GOT3 (cell line): Measurements from ENCODE around the gene CLDN14.

Source experiments
- DNase-seq: peaks from one replicate; lab custom pipeline; 2025; ENCODE audit warnings: mixed read lengths; lab: John Stamatoyannopoulos, UW

The CLDN14 gene

GRCh38 chr21:36471254-36471723 lies 8.6 kb downstream of the CLDN14 start:
- DNase-seq: no peak

DNA sequence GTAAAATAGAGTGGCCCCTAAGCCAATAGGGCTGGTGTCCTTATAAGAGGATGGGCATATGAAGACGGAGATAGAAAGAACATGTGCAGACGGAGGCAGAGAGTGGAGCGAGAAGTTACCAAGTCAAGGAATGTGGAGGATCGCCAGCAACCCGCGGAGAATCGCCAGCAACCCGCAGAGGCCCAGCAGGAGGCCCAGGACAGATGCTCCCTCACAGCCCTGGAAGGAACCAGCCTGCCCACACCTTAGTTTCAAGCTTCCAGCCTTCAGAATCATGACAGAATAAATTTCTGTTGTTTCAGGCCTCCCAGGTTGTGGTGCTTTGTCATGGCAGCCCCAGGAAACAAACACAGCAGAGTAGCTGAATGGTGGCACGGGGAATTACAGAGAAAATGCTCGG lies 9.6 kb downstream of the CLDN14 start:
- no peak for DNase-seq

- no peak for DNase-seq
These were observed 13.8 kb downstream of the CLDN14 start for GRCh38 chr21:36466061-36466511.

DNA sequence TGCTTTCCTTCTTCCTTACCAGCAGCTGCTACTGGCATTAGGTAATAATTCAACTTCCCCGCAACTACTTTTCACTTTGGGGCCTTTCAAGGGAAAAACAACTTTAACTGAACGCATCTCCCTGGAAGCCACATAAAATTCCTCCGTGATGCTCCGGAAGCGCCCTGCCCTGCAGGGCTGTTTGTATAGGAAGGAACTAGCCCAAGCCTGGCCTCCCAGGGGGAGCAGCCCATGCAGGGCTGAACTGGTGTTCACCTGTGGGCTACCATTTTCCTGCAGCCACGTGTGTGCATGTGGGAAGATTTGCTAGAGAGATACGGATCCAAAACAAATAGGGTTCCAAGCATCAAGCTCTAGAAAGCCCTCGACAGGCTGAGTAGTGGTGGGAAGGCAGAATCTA lies 14.4 kb downstream of the CLDN14 start:
- DNase-seq: no peak

- DNase-seq: no peak
These were observed 15.3 kb downstream of the CLDN14 start for GRCh38 chr21:36464590-36464989.

- DNase-seq: no peak
These were observed 15.9 kb downstream of the CLDN14 start for GRCh38 chr21:36463991-36464390.

- DNase-seq: no peak
These were observed 16.7 kb downstream of the CLDN14 start for GRCh38 chr21:36463204-36463603.

DNA sequence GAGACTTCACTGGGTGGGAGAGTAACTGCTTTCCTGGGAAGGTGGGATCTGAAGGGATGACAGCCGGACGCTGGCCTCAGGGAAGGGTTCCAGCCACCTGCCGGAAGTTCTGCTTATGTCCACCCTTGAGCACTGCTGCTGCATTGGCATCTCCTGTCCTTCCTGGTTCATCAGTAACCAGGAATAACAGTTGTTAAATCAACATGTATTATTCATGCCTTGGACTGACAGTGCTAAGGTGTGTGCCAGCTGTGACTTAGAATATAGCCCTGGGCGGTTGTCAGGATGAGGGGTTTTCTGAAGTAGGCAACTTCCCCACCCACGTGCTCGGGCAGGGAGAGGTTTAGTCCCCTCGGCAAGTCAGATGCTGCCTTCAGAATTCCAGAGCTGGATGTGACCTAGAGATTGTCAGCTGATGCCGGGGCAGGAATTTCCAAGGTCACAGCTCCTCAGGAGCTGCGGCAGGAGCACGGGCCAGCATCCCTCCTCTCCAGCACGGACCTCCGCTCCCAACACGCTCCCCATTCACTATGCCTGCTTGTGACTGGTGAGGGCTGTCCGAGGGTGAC lies 17.9 kb downstream of the CLDN14 start:
- no peak for DNase-seq

DNA sequence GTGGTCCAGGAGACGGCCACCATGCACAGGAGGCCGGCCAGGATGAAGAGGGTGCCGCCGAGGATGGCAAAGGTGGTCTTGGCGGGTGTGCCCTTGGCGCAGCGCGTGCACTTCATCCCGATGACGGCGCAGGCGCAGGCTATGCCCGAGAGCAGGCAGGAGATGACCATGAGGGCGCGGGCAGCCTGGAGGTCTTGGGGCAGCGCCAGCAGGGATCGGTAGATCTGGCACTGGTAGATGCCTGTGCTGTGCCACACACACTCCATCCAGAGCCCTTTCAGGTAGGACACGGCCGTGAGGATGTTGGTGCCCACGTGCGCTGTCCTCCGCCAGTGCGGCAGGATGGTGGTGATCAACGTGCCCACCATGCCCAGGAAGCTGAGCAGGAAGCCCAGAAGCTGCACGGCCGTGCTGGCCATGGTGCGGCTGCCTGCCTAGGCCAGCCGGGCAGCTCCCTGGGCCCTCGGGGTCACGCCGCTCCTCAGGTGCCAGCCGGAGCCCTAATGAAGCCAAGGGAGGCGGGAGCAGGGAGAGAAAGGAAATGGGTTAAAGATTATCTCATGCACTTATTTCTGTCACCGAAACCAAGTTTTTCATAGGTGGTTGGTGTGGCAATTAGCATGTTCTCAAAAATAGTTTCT lies 18.5 kb downstream of the CLDN14 start:
- no peak for DNase-seq

DNA sequence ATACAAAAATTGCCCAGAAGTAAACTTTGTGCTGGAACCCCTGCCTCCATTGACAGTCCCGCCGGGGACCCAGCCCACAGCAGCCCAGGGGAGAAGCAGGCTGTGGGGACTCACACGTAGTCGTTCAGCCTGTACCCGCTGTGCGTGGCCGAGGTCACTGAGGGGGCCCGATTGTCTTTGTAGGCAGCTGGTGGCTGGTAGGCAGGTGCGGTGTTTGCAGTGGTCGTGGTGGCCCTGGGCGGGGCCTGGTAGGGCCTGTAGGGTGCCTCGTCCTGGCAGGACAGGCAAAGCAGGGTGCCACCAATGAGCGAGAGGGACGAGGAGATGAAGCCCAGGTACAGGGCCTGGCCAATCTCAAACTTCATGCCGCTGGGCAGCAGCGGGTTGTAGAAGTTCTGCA lies 19.1 kb downstream of the CLDN14 start:
- DNase-seq: no peak

- DNase-seq: no peak
These were observed 20.8 kb downstream of the CLDN14 start for GRCh38 chr21:36459098-36459497.

- no peak for DNase-seq
These were observed 23.1 kb downstream of the CLDN14 start for GRCh38 chr21:36456729-36457414.

DNA sequence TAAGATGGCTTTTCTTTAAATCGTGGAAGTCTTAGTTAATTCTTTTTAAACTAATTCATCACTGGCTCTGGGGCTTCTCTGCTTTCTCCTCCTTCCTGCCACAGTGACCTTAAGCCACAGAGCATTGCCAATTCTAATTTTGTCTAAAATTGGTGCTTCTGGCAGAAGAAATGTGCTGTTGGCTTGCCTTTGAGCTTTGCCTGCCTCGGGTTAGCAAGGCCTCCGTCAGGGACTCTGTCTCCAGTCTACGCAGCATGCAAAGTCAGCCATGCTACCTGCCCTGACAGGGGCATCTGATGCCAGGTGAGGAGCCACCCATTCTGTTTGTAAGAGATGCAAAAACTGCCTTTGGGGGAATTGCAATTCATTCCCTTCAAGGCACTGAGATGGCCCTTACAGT lies 25.2 kb downstream of the CLDN14 start:
- DNase-seq: no peak

GRCh38 chr21:36454093-36454531 lies 25.8 kb downstream of the CLDN14 start:
- DNase-seq: no peak

GRCh38 chr21:36452281-36452825 lies 27.6 kb downstream of the CLDN14 start:
- DNase-seq: no peak

GRCh38 chr21:36451506-36451905 lies 28.4 kb downstream of the CLDN14 start:
- no peak for DNase-seq

DNA sequence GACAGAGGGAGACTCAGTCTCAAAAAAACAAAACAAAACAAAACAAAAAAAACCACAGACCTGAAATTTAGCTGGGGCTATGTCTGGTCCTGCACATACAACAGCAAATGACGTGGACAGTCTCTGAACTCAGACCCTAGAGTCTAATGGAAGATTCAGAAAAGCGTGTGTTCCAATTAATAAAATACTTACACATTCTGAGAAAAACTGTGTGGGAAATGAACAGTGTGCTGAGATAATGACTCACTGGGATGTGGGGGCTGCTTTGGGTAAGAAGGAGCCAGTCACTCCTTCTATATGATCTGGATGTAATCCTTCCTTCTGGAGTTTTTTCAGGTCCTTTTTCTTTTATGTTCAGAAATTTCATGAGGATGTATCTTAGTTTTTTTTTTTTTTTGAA lies 29.4 kb downstream of the CLDN14 start:
- no peak for DNase-seq

- no peak for DNase-seq
These were observed 33.6 kb downstream of the CLDN14 start for GRCh38 chr21:36446301-36446700.

DNA sequence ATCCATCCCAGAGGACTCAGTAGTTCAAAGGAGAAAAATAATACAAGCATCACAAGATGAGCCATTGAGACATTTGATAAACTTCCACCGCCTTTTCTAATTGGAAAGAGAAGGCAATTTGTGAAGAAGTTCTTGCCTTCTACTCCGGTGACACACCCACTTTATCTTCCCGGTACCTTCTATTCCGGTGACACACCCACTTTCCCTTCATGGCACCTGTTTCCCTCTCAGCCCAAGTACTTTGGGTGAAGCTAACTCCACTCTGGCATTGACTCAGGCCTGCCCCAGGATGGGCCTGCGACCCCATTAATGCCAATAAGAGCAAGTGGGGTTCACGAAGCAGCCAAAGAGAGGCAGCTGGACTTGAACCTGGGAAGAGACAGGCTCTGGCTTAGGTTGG lies 38.2 kb downstream of the CLDN14 start:
- no peak for DNase-seq

DNA sequence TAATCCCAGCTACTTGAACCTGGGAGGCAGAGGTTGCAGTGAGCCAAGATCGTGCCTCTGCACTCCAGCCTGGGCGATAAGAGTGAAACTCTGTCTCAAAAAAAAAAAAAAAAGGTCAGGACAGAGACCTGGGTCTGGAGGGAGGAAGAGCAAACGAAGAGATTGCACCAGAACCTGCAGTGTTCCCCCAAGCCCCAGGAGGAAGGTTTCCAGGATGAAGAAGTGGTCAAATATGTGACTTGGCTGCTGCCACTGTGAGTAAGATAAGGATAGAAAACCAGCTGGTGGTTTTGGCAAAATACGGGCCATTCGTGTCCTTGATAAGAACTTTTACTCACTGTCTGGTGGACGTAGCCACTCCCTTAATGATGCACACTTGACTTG lies 42.2 kb downstream of the CLDN14 start:
- DNase-seq: no peak

- DNase-seq: no peak
These were observed 42.8 kb downstream of the CLDN14 start for GRCh38 chr21:36436829-36437744.

- DNase-seq: no peak
These were observed 45.8 kb downstream of the CLDN14 start for GRCh38 chr21:36434144-36434543.
